HG02870 (cell line): ENCODE data around the gene CADPS2.
A peak's percentile ranks its signal among the peaks of the same experiment; 100 is the strongest.

Experiments
- ATAC-seq: cut with Tn5 transposase; IDR thresholded peaks from one replicate; pipeline ENCODE4 v1.9.1; 2021; ENCODE audit warnings: mild to moderate bottlenecking, moderate library complexity; ENCODE audit not compliant: unreplicated experiment

The CADPS2 gene

DNA sequence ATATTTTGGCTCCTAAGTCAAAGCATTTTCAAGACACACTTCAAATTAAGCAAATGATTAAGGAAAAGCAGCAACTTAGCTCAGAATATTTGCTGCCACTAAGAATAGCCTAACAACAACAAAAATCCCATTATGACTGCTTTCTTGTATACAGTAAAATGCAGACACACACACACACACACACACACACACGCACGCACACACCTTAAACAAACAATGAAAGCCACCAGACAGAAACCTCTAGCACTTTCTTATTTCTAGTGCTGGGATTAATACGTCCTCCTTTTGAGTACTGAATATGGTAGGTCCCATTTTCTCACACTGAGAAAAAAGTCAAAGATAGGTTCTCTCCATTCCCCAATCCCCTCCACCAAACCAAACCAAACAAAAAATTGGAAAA is 558.3 kb downstream of the CADPS2 start:
- no peak for ATAC-seq

DNA sequence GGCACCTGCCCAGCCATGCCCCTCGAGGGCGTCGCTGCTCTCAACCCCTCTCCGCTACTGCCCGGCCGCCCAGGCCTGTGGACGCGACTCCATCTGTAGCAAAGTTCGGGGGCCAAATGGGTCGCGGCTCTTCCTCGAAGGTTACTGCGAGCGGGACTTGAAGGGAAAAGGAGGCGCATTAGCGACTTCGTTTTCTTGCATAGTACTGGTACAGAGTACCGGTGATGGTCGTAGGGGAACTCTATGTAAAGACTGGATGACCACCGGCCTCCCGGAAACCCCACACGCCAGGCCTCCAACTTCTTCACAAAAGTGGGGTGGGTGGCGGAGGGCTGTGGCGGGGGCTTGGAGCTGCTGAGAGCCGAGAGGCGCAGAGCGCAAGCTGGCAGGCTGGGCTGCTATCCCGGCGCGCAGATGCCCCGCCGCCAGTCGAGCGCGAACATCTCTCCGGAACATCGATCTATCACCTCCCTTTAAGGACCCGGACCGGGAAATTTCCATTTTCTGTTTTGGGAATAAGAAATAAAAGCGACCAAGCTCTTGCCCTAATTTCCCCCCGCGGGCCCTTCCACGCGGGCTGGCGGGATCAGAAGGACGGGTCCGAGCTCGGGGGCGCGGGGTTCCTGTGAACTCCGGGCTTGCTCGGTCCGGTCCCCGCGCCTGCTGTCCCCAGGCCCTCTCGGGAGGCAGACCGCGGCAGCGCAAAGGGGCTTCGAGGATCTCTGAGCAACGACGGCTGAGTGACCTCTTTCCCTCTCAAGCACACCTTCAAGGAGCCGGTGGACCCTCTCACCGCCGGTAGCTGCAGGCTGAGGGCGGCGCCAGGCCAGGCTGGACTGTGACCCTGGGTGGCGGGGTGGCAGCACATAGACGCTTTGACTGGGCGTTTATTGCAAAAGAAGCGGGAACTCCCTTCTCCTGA is 569.5 kb downstream of the CADPS2 start:
- ATAC-seq = no peak

DNA sequence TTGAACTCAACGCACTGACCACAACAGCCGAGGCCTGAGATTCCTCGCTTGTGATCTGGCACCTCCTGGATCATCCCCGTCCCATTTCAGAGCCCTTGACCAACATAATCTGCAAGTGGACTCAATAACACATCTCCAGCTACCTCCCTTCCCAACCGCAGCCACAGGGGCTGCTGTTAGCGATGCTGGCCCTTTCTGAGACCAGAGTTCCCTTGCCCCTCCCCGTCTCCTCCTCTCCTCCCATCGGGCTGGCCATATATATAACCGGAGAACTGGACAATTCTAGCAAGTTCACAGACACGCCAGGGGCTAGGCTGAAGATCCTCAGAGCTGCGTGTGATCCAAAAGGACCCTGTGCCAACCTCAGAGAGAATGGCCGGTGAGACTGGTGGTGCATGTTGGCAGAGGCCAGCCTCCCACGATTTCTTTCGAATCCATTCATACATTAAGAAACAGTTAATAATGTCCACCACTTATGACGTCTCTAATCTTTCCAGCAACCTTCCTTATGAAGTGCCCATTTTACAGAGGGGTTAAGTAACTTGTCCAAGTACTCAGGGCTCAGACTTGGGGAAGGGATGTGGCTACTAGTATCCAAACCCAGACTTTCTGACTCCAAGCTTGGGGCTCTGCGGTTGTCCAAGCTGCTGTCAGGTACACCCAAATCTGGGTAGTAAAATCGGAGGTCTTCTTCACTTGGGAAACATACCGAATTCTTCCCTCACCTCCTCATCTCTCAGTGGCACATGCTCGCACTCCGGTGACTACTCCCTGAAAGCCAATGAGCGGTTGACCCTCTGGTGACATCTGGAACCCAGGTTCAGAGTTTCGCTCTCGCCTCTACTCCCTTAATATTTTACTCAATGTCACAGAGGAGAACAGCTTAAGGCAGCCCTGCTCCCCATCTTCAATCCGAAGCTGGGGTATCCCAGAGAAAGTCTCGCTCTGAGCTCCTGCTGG is 570.5 kb downstream of the CADPS2 start:
- no peak for ATAC-seq

DNA sequence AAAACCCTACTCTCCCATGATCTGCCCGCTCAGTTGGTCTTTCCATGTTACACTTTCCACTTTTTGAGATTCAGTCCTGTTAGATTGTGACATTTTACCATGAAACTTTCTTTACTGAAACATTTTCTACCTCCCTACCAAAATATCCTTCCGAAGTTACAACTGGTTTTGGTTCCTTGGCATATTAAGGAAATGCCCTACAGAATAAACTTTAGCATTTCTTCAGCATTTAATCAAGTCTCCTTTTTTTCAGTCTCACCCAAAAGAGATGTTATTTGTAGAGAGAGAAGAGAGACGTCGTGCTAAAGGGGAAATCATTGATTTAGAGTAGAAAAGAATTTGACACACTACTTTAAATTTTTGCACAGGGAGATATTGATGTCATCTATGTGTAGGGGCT is 572.0 kb downstream of the CADPS2 start:
- no peak for ATAC-seq

DNA sequence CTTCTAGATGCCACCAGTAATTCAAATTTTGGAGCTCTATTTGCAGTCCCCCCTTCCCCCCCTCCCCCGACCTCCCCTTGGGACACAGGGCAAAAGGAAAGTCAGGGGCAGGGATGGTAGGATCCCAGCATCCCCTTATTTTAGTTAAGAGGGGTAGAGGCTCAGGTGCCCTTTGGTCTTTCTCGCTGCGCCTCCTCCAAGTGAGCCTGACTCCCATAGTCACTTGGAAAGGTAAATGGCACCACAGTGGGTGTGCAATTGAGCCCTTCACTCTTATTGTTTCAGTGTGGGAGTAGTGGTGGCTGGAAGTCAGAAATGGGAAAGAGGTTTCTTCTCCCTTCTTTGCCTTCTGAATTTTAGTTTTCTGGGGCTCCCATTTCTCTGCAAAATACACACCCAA is 573.5 kb downstream of the CADPS2 start:
- no peak for ATAC-seq

DNA sequence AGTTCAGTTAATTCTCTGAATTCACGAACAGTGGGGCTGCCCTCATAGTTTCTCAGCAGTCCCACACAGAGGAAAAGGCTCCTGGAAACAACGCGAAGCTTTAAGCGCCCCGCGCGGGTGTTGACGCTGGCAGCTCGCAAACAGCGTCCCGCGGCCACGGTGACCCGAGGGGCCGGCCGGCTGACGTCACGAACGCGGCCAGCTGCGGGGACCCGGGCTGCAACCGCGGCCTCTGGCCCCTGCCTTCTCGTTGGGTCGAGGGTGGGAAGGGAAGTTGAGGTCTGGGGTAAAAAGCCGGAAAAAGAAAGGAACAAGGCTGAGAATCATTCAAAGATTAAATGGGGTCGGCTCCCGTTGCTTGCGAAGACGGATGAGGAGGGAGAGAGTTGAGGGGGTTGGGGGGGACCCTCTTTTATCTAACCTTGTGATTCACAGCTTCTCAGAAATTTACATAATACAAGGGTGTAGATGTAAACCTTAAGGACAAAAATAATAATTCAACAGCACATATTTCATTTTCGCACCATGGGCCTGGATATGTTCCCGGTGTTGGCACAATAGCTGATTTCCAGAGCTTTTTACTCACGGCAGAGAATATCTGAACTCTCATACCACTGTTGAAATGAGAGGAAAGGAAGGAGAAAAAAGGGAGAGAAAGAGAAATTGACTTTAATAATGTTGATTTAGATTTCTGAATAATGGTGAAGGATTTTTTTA is 574.4 kb downstream of the CADPS2 start:
- no peak for ATAC-seq

DNA sequence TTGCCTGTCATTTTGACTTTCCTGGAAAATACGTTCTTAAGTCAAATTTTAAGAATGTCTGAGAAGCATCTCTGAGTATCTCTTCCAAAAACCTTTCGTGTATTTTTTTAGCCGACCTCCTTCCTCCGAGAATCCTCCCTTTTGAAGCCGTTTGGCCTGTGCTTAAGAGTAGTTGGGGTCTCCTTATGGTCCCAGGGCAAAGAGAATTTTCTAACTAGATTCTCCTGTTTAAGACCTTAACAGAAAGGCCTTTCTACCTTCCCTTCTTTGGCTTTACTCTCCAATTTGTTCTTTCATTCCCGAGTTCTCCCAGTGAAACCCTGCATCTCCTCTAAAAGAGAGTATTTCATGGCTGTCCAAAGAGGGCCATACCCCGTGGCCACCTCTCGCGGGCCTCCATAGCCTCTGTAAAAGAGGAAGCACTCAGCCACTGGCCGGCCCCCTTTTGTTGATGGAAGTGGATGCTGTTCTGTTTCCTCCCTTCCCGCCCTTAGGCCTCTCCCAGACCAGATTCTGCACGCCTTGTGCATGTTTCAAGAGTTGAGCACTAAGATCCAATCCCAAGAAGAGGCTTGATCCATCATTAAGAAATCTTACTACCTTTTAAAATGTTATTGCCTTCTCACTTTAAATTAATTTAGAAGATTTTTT is 575.1 kb downstream of the CADPS2 start:
- no peak for ATAC-seq

DNA sequence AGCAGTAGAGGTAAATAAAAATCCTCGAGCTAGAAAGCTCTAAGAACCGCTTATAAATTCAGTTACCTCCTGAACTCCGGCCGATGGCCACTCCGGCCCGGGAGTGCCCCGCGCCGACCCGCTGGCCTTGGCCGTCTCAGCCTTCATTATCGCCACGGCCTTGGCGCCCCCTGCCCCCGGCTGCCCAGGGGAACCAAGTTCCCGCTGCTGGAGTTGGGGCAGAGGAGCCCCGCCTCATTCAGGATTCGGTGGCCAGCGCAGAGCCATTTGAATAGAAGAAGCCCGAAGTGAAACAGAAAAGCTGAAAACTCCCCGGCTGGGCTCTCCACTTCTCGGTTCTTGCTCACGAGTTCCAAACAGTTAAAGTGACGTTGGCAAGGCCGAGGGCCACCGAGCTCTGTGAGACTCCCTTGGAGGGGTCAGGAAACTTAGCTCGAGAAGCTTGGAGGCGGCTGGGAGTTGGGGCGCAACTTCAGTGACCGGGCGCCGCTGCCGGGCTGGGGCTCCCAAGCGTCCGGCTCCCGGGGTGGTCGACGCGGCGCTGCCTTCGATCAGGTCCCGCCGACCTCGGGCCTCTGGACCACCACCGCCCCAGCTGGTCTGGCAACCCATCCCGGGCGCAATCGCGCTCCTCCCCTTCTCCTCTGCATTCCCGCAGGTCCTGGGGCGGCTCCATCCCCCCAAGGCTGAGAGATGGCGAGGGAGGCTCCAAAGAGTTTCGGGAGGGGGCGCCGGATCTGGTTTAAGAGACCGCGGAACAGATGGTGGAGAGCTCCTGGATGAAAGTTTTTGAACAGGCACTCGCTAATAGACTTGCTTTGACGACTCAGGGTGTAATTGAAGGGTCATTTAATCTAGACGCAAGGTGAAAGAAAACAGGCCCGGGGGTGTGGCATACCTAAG is 575.9 kb downstream of the CADPS2 start:
- peak; percentile 80 for ATAC-seq

DNA sequence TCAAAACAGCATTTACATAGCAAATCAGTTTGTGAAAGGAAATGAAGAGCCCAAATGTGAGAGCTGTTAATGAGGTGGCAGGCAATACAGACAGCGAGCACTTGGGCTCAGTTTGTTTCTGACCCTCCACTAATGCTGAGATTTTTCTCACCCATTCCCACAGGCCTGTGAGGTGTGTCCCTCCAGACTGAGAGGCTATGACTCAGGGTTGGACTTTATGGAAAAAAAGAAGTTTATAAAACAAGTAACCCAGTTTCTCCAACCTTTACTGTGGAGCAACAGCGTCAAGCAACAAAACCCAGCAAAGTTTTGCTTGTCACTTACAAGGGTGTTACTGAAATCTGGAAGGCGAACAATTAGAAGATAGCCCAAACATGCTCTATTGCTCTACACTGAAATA is 576.8 kb downstream of the CADPS2 start:
- no peak for ATAC-seq

DNA sequence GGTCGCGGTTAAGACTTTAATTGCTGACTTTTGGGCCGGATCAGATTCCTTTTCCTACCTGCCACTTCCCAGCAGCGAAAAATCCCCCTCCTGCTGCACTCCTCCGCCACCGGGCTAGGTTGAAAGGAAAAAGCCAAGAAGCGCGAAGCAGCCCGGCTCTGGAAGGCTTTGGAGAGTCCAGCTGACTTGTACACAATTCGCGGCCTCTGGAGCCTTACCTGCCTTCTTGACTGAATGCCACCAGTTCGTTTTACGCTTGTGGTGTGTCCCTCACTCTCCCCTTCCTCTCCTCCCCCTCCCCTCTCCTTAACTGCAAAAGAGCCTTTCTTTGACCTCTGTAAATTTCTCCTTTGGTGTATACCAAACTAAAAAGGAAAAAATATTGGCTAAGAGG is 579.0 kb downstream of the CADPS2 start:
- no peak for ATAC-seq

DNA sequence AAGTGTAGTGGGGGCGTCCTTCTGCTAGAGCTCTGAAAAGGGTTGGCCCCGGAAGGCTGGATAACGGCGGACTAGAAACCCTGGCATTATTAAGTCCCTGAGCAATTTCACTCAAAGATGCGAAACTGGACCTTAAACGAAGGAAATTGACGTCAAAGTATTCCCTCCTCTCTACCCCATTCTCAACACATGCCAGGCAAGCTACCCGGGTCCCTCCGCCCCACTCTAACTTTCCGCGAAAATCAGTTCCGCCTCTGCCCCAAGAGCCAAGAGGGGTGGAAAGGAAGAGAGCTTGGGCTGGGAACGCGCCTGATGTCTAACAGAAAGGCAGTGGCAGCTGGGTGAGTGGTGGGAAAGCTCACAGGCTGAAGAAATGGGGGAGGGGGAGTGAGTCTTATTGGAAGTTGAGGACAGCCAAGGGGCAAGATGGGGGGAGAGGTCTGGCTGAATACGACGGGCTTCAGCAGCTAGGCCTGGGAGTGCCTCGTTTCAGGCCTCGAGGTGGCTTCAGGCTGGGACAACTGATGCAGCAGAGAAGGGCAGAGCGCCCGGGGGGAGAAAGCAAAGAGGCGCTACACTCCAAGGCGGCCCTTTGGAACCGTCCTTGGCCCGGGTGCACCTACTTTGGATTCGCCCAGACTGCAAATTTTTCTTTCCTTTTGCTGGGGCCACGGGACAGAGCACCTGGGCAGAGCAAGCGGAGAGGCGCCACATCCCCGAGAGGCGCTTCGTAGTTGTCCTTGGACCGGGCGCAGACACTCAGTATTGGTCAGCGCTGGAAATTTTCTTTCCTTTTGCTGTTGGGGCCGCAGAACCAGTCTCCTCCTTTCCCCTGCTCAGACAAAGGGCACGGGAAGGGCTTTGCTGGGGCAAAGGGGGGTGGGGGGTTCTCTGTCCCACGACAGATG is 579.7 kb downstream of the CADPS2 start:
- no peak for ATAC-seq

DNA sequence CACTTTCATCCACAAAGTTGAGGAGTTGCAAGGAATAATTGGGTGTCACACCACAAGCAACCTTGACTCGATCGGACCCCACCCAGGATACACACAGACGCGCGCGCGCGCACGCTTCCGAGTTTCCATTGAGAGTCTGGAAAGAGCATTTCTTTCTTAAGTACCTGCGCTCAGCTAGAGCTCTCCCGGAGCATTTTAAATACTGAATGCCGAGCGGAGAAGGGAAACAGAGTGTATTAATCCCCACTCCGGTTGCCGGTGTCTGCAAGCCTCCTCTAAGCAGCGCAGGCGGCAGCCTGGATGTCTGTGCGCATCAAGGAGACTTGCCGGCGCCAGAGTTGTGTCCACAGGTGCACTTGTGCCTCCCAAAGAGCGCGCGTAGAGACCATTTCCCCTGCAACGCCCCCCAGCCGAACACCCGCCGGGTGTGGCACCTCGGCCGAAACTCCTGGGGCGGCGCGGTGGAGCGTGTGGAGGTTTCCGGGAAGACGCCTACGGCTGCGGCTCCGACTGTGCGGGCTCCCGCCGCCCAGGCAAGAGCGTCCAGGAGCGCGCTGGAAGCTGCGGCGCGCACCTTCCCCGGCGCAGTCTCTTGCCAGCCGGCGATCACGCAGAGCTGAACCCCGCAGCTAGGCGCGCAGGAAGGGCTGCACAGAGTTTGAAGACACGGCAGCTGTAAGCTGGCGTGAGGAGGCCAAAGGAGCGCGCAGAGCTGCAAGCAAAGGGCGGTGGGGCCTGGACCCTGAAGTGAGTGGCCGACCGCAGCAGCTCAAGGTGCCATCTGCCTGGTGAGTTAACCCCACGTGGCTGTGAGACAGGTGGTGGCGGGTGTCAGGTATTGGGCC is 580.6 kb downstream of the CADPS2 start:
- no peak for ATAC-seq

DNA sequence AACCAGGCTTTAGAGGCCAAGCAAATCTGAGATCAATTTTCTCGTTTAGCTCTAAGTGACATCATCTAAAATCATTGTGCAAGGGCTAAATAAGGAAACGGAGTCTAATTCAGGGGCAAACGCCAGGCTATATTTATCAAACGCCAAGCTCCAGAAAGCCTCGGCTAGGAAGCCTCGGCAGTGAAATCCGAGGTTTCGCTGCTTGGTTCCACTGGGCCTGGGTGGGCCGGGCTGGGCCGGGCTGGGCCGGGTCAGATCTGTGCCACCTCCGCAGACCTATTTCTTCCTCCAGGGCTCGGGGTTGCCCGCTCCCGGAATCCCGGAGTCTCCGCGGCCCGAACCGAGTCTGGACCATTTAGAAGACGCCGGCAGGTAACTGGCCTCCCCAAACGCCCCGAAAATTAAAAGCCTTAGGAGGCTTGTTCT is 581.3 kb downstream of the CADPS2 start:
- no peak for ATAC-seq

DNA sequence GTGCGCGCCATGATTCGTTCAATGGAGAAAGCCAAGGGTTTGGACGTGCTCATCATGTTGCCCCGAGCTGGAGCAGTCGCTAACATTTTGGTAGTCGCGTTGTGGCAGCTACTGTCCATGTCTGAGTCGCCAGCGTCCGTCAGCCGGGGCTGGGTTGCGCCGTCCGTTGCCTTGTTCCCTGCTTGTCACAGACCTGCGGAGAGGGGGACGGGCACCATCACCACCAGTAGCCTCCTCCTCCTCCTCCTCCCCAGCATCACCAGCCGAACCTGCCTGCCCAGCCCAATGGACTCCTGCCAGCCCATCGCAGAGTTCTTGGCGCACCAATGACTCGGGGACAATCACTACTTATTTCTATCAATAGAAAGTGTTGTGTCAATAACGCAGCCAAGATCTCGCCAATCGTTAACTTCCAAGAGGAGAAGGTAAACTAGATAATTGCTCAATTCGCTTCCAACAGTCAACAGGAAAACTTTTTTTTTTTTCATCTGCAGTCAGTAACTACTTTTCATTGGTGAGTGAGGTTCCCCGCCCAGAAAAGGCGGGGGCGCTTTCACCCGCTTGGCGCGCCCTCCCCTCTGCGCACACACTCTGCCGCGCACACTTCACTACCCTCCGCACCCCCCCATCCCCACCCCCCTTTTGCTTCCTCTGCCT is 581.8 kb downstream of the CADPS2 start, which contains the start of gene FEZF1:
Gene FEZF1, minus strand, starts transcription at position 432 of the 657 bp plus-strand sequence. Its CDS starts 313 bp downstream, at position 119.
- no peak for ATAC-seq

DNA sequence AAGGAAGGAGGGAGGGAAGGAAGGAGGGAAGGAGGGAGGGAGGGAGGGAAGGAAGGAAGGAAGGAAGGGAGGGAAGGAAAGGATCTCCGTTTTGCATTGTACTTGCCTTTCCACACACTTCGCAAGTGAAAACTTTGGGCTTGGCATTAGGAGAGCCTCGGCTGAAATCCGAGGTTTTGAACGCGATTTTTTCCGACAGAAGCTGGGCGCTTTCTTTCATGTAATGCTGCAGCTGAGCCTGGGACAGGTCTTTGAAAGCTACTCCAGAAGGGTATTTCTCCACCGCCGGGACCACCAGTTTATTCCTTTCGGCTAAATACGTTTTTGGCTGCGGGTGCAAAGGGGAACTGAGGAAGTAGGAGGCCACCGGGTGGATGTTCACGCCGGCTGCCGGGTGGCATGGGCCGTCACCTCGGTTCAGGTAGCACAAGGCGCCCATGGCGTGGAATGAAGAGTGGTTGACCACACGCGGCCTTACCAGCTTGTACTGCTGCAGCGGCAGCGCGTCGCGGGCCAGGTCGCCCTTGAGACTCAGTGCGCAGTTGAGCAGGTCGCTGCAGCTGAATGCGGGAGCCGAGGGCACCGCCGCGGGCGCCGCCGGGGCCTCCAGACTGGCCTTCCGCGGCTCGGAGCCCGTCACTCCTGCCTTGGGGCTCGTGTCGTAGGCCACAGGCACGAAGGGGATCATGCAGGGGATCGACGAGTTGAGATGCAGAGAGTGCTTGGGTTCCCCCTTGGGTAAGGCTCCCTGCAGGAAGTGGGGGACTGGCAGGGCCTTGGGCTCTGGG is 582.5 kb downstream of the CADPS2 start:
- ATAC-seq = no peak
